Neural cell (in vitro differentiated cells): ENCODE results near the gene MEF2D.

Experiments used
- EP300 ChIP-seq: fragments of 450-650 bp; conservative IDR thresholded peaks from 2 replicates; pipeline ENCODE4 v1.6.1; 2014; ENCODE audit warnings: antibody characterized with exemption, mild to moderate bottlenecking, moderate library complexity; ENCODE audit not compliant: poor library complexity, severe bottlenecking
- EZH2 ChIP-seq: fragments of 200-600, 300-800 bp; shearing (Covaris generic), sonication (generic); IDR thresholded peaks from 2 replicates; pipeline ENCODE4 v1.6.1; 2014; ENCODE audit warnings: antibody characterized with exemption, low read length, borderline replicate concordance, mild to moderate bottlenecking; ENCODE audit not compliant: insufficient read depth, poor library complexity, severe bottlenecking
- MXI1 ChIP-seq: fragments of 450-650 bp; conservative IDR thresholded peaks from 2 replicates; pipeline ENCODE4 v1.6.1; 2014; ENCODE audit warnings: antibody characterized with exemption, mild to moderate bottlenecking; ENCODE audit not compliant: poor library complexity, severe bottlenecking
- POLR2AphosphoS5 ChIP-seq: IDR thresholded peaks from 2 replicates; pipeline ENCODE4 v1.6.1; 2012
- RAD21 ChIP-seq: fragments of 450-650 bp; conservative IDR thresholded peaks from 2 replicates; pipeline ENCODE4 v1.6.1; 2014; ENCODE audit warnings: antibody characterized with exemption, mild to moderate bottlenecking, moderate library complexity
- SMC3 ChIP-seq: fragments of 450-650 bp; conservative IDR thresholded peaks from 2 replicates; pipeline ENCODE4 v1.6.1; 2014; ENCODE audit warnings: antibody characterized with exemption, mild to moderate bottlenecking, moderate library complexity; ENCODE audit not compliant: poor library complexity
- TAF1 ChIP-seq: IDR thresholded peaks from 2 replicates; pipeline ENCODE4 v1.6.1; 2012; ENCODE audit warnings: low read depth
- TF ChIP-seq, protein P1 (sequence below): fragments of 450-650 bp; IDR thresholded peaks from 2 replicates; pipeline ENCODE4 v1.5.1; 2014; ENCODE audit warnings: antibody characterized with exemption, mild to moderate bottlenecking, moderate library complexity; ENCODE audit not compliant: poor library complexity, severe bottlenecking
- TF ChIP-seq, protein P2 (sequence below): IDR thresholded peaks from 2 replicates; pipeline ENCODE4 v1.6.1; 2012; ENCODE audit warnings: borderline replicate concordance

DNA sequence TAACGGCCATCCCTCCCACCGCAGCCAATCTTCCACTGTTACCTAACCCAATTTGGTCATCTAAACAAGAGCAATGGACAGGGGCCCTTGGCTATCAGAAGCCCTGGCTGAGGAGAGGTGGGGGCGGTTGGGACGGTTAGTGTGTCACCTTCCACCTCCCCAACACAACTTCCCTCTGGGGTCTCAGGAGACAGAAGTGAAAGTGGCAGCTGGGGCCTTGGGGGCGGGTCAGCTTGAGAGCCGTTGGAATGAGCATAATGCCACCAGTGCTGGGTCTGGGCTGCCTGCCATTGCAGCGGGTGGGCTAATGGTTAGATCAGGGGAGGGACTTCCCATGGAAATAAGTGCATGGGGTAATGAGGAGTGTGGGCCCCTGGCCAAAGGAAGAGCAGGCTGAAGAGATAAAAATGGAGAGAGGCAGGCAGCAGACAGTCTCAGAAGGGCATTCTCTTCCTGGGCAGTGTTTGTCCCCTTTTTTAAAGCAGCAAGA lies 7.9 kb downstream of the MEF2D start:
- no peak for TF ChIP-seq RAD21
- no peak for TF ChIP-seq POLR2AphosphoS5
- TF ChIP-seq, protein P1, sequence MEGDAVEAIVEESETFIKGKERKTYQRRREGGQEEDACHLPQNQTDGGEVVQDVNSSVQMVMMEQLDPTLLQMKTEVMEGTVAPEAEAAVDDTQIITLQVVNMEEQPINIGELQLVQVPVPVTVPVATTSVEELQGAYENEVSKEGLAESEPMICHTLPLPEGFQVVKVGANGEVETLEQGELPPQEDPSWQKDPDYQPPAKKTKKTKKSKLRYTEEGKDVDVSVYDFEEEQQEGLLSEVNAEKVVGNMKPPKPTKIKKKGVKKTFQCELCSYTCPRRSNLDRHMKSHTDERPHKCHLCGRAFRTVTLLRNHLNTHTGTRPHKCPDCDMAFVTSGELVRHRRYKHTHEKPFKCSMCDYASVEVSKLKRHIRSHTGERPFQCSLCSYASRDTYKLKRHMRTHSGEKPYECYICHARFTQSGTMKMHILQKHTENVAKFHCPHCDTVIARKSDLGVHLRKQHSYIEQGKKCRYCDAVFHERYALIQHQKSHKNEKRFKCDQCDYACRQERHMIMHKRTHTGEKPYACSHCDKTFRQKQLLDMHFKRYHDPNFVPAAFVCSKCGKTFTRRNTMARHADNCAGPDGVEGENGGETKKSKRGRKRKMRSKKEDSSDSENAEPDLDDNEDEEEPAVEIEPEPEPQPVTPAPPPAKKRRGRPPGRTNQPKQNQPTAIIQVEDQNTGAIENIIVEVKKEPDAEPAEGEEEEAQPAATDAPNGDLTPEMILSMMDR = no peak
- TF ChIP-seq EZH2 = no peak
- no peak for TF ChIP-seq EP300
- TF ChIP-seq, protein P2, sequence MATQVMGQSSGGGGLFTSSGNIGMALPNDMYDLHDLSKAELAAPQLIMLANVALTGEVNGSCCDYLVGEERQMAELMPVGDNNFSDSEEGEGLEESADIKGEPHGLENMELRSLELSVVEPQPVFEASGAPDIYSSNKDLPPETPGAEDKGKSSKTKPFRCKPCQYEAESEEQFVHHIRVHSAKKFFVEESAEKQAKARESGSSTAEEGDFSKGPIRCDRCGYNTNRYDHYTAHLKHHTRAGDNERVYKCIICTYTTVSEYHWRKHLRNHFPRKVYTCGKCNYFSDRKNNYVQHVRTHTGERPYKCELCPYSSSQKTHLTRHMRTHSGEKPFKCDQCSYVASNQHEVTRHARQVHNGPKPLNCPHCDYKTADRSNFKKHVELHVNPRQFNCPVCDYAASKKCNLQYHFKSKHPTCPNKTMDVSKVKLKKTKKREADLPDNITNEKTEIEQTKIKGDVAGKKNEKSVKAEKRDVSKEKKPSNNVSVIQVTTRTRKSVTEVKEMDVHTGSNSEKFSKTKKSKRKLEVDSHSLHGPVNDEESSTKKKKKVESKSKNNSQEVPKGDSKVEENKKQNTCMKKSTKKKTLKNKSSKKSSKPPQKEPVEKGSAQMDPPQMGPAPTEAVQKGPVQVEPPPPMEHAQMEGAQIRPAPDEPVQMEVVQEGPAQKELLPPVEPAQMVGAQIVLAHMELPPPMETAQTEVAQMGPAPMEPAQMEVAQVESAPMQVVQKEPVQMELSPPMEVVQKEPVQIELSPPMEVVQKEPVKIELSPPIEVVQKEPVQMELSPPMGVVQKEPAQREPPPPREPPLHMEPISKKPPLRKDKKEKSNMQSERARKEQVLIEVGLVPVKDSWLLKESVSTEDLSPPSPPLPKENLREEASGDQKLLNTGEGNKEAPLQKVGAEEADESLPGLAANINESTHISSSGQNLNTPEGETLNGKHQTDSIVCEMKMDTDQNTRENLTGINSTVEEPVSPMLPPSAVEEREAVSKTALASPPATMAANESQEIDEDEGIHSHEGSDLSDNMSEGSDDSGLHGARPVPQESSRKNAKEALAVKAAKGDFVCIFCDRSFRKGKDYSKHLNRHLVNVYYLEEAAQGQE = no peak
- TF ChIP-seq SMC3 = no peak
- no peak for TF ChIP-seq TAF1
- TF ChIP-seq MXI1 = no peak
